Breast epithelium (tissue), 3 donors: ENCODE data around the gene TWIST1.

Source experiments
- CTCF ChIP-seq, 3 donors: fragments of 450-650 bp; IDR thresholded peaks; one replicate each; pipeline ENCODE4 v1.5.1; 2016 to 2017; ENCODE audit warnings: antibody characterized with exemption in 3 of 3, mild to moderate bottlenecking in 3 of 3, moderate library complexity in 3 of 3
- POLR2A ChIP-seq: fragments of 450-650 bp; IDR thresholded peaks from one replicate; pipeline ENCODE4 v1.6.1; 2016; ENCODE audit warnings: antibody characterized with exemption, mild to moderate bottlenecking, moderate library complexity

GRCh38 chr7:19094598-19095352 lies 22.7 kb downstream of the TWIST1 start:
- TF ChIP-seq CTCF (IDR thresholded peaks at IDR 0.05) (no peak), POLR2A (no peak)
